Suprapubic skin (tissue), 4 donors: ENCODE measurements around the gene PRR33.

ENCODE experiments used
- EP300 ChIP-seq: sonication (generic); formaldehyde crosslinking; IDR thresholded peaks from one replicate; pipeline ENCODE4 v1.6.1; 2017; ENCODE audit warnings: antibody characterized with exemption
- POLR2A ChIP-seq, 2 donors: fragments of 450-650 bp; IDR thresholded peaks; one replicate each; pipeline ENCODE4 v1.6.1; 2017; ENCODE audit warnings: antibody characterized with exemption in 2 of 2, mild to moderate bottlenecking in 2 of 2, moderate library complexity in 2 of 2
- POLR2AphosphoS5 ChIP-seq, 3 donors: sonication (generic); formaldehyde crosslinking; IDR thresholded peaks; one replicate each; pipeline ENCODE4 v1.6.1; 2017; ENCODE audit warnings: antibody characterized with exemption in 3 of 3
- TF ChIP-seq, protein P1 (sequence below), 2 donors: fragments of 200-600 bp in 1 of 2; fragments of 450-650 bp in 1 of 2; sonication (generic) in 1 of 2; IDR thresholded peaks; one replicate each; pipeline ENCODE4 v1.5.1; 2016 to 2019; ENCODE audit warnings: antibody characterized with exemption in 2 of 2, mild to moderate bottlenecking in 1 of 2, moderate library complexity in 1 of 2

DNA sequence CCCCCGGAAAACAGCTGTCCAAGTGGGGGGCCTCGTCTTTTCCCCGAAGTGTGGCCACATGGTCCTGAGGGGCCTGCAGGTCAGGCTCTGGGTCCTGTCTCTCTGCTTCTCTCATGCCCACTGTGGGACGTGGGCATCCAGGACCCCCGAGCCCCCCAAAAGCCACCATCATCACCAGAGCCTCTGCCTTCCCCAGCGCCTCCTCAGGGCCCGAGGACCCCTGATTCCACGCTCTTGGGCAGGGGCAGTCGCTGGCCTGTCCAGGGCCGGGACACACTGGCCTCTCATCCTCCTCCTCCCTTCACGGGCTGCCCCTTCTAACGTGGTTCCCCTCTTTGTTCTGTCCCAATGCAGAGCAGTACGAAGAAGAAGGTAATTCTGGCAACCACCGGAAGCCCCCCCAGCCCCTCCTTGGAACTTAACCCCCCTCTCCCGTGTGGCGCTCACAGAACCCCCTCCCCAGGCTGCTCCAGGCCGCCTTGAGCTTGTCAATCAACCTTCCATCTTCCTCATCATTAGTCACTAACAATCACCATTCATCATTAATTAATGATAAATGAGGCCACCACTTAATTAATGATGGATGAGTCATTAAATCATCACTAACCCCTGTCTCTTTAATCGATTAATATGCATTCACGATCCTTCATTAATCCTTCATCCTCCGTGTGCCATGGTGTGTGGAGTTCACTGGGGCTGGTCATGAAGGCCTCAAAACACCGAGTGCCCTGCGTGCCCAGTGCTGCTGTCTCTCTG lies 31.7 kb upstream of the PRR33 start:
- TF ChIP-seq POLR2A (IDR thresholded peaks at IDR 0.05) (no peak), EP300 (no peak), POLR2AphosphoS5 (IDR thresholded peaks at IDR 0.05) (no peak)
- TF ChIP-seq, protein P1, sequence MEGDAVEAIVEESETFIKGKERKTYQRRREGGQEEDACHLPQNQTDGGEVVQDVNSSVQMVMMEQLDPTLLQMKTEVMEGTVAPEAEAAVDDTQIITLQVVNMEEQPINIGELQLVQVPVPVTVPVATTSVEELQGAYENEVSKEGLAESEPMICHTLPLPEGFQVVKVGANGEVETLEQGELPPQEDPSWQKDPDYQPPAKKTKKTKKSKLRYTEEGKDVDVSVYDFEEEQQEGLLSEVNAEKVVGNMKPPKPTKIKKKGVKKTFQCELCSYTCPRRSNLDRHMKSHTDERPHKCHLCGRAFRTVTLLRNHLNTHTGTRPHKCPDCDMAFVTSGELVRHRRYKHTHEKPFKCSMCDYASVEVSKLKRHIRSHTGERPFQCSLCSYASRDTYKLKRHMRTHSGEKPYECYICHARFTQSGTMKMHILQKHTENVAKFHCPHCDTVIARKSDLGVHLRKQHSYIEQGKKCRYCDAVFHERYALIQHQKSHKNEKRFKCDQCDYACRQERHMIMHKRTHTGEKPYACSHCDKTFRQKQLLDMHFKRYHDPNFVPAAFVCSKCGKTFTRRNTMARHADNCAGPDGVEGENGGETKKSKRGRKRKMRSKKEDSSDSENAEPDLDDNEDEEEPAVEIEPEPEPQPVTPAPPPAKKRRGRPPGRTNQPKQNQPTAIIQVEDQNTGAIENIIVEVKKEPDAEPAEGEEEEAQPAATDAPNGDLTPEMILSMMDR (IDR thresholded peaks at IDR 0.05) = no peak
